Cardiac septum (tissue), 1 donor: ENCODE results near the gene TSPAN4. TPM values are rescaled to one million over a fixed set of nuclear protein-coding genes. Genes with fewer than 3 reads are reported as not detected.

Experiments used
- DNase-seq: peaks from one replicate; pipeline ENCODE4 v3.0.0-alpha.2; 2020; ENCODE audit warnings: low spot score
- intact Hi-C: fragments of 100-400 bp; cut with DNase I; formaldehyde crosslinking; loops from one replicate; pipeline ENCODE4 v1.14.0; 2022
- total RNA-seq: library from RNA; stranded (reverse); fragmentation: NEBNext Ultra II Directional; extraction: Animal tissue kit (Norgen Biotek cat#: 25700); gene quantifications from one replicate; pipeline ENCODE4 v1.2.1, GENCODE V29; 2021
- donor health status: DM: no; HTN: no; CAD: no.

The TSPAN4 gene
- total RNA-seq, 1 donor from 2014 or later, result 27.9 TPM

GRCh38 chr11:897253-898142 is 54.8 kb downstream of the TSPAN4 start:
- intact Hi-C loops, result no loop called here
- no peak for DNase-seq

DNA sequence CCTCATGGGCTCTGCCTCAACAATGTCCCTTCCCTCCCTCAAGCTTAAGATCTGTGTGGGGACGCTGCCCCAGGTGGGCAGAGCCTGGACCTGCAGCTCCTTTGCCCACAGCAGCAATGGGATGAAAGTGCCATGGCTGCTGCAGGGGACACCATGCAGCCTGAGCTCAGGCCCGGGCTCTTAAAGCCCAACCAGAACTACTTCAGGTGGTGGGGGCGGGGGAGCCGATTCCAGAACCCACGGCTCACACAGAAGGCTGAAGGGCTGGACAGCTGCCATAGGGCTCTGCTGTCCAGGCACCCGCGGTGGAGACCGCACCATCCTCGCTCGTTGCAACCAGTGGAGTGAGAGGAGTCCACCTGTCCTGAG is 55.5 kb downstream of the TSPAN4 start:
- intact Hi-C loops, result no loop called here
- no peak for DNase-seq

GRCh38 chr11:898540-899190 is 56.0 kb downstream of the TSPAN4 start:
- intact Hi-C loops, result no loop called here
- DNase-seq, result no peak

DNA sequence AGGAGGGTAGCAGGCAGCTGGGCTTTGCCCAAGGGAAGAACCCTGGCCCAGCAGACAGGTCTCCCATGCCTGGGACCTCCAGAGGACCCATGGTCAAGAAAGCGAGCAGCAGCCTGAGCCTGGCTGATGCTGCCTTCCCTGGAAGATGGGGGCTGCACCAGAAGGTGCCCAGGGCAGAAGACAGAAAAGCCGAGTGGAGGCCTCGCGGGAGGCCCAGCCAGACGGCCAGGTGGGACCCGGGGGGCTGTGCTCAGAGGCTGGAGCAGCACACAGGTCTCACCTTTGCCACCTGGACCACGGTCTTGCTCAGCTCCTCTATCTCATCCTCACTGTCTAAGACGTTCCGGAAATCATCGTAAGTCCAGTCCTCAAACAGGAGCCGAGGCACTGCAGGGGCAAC is 57.1 kb downstream of the TSPAN4 start:
- intact Hi-C loops, result no loop called here
- DNase-seq, result no peak

DNA sequence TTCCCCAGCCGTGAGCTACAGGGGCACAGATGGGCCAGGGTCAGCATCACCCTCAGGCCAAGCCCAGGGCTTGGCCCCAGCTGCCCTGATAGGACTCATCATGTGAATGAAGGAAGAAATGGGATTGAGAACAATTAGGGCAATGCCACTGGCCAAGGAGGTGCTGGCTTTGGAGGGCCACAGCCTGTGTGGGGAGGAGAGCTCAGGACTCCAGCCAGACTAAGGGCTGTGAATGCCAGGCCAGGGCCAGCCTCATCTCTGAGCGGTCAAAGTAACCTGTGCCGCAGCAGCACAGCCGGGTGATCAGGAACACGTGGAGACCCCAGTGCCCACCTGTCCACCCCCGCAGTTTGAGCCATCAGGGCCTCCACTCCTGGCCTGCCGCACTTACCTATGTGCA is 57.9 kb downstream of the TSPAN4 start:
- intact Hi-C loops, result no loop called here
- no peak for DNase-seq

- DNase-seq, result no peak
- intact Hi-C loops, result no loop called here
Measured at GRCh38 chr11:901452-902061, 58.9 kb downstream of the TSPAN4 start.

GRCh38 chr11:904380-904779 is 61.7 kb downstream of the TSPAN4 start:
- DNase-seq, result no peak
- intact Hi-C loops, result no loop called here

GRCh38 chr11:905952-906351 is 63.3 kb downstream of the TSPAN4 start:
- intact Hi-C loops, result no loop called here

GRCh38 chr11:907668-908067 is 65.0 kb downstream of the TSPAN4 start:
- intact Hi-C loops, result no loop called here
- DNase-seq, result no peak

More at GRCh38 chr11:905952-906351, 63.3 kb downstream of the TSPAN4 start:
- DNase-seq, result no peak

DNA sequence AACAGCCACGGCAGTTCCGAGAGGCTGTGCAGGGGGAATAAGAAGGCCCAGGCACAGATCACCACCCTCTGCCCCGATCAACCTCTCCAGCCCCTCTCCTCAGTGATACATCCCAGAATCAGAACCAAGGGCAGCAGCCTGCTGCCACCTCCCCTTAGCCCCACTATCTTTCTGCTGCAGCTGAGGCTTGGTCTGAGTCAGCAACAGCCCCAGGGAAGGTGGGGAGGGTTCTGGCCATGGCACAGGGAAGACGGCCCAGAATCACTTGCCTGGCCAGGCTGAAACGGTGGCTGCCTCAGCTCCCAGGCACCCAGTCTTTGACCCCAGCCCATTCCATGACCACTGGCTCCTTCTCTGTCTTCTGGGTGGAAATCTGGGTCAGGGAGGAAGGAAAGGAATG is 65.6 kb downstream of the TSPAN4 start:
- intact Hi-C loops, result no loop called here
- no peak for DNase-seq

GRCh38 chr11:909406-909805 is 66.8 kb downstream of the TSPAN4 start:
- no peak for DNase-seq
- intact Hi-C loops, result no loop called here

- intact Hi-C loops, result no loop called here
- no peak for DNase-seq
Measured at GRCh38 chr11:910044-910588, 67.5 kb downstream of the TSPAN4 start.

DNA sequence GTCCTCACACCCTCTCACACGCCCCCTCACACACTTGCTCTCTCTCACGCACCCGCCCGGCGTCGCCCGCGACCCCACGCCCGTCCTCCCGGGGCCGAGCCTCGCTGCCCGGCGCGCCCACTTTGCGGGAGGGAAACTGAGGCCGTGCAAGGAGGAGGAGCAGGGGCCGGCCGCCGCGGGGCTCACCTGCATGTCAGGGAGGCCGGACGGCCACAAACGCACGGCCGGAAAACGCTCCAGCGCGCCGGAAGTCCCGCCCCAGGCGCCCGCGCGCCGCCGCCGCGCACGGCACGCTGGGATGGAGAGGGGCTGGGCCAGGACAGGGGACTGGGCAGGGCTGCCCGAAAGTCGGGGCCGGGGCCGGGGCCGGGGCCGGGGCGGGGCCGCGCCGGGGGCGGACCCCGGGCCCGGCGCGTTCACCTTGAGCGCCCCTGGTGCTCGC is 68.0 kb downstream of the TSPAN4 start, which contains the start of gene CHID1:
CHID1 (minus strand) TSS at position 222 of the 442 bp plus-strand sequence. CDS start 5,994 bp downstream, outside the sequence.
- intact Hi-C loops, result loop anchor here (1.0 kb wide), 1 partner anchor 15 kb away; the partner anchor contains the start of gene AP2A2
- DNase-seq, result peak; percentile 96

DNA sequence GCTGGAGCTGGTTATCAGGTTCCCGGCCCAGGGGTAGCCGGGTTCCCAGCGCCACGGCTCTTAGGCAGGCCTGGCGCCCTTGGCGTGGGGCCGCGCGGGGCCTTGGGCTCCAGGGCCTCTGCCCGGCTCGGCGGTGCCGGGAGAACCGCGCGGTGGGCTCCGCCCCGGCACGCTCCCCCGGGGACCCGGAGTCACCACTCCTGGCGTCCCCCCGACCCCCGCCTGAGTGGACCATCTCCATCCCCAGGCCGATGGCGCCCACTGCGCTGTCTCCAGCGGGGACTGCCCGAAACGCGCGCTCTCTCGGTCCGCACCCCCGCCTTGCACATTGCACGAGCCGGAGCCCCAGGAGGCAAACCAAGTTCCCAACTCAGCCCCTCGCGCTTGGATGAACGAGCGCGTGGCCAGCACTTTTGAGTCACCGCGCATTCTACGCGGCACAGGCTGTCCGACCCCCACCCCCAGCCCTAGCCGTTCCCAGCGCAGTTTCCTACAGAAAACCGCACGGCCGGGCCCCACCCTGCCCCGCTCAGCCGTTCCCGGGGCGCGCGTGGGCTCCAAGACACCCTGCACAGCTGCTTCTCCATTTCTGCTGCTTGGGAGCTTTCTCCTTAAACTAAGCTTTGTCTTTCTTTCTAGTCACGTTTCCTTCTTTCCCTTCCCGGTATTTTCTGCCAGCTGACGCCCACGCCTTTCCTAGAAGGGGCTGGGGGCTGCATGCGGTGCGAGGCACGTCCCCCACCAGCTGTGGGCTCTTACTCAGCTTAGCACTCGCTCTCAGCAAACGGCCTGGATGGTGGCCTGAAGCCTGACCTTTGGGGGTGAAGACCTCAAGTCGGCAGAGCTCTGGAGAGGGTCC is 68.6 kb downstream of the TSPAN4 start:
- intact Hi-C loops, result loop anchor here (1.0 kb wide), 1 partner anchor 14 kb away; the partner anchor contains the start of gene AP2A2
- DNase-seq, result no peak

GRCh38 chr11:911890-912219 is 69.2 kb downstream of the TSPAN4 start:
- DNase-seq, result no peak
- intact Hi-C loops, result loop anchor here (1.0 kb wide), 1 partner anchor 13 kb away; the partner anchor contains the start of gene AP2A2

DNA sequence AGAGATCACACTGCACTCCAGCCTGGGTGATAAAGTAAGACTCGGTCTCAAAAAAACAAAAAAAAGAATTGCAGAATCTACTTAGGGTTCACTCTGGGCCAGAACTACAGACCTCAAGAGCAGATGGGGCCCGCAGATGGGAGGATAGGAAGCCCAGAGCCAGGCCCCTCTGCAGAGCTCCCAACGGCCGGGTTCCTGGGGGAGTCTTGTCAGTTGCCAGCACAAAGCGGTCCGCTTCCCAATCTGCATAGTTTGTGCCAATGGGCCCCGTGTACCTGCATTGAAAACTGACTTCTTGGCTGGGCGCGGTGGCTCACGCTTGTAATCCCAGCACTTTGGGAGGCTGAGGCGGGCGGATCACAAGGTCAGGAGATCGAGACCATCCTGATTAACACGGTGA is 69.6 kb downstream of the TSPAN4 start:
- DNase-seq, result no peak
- intact Hi-C loops, result no loop called here

DNA sequence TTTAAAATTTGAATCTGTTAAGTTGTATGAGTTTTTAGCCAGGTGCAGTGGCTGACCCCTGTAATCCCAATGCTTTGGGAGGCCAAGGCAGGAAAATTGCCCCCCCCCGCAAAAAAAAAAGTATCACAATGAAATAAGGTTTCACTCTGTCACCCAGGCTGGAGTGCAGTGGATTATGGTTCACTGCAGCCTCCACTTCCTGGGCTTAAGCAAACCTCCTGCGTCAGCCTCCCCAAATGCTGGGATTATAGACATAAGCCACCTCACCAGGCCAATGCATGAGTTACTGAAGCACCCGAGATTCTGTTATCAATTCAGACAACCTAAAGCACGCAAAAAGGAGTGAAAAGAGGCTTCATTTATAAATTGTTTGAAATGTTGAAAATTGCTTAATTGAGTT is 70.4 kb downstream of the TSPAN4 start:
- intact Hi-C loops, result no loop called here
- no peak for DNase-seq

GRCh38 chr11:914204-914603 is 71.6 kb downstream of the TSPAN4 start:
- DNase-seq, result no peak
- intact Hi-C loops, result no loop called here
